NOMO-1 treated with dmso at 0.1 percent for 144 hours (cell line): ENCODE results near the gene MCF2L2.
"Not testable (repeated sequence)": the region's sequence is repeated elsewhere in the genome, so short reads cannot be mapped to it uniquely, and the experiment has no call there.

ENCODE experiments used
- DNase-seq: peaks from one replicate; lab custom pipeline; 2025; ENCODE audit not compliant: unreplicated experiment; lab: John Stamatoyannopoulos, UW

The MCF2L2 gene

DNA sequence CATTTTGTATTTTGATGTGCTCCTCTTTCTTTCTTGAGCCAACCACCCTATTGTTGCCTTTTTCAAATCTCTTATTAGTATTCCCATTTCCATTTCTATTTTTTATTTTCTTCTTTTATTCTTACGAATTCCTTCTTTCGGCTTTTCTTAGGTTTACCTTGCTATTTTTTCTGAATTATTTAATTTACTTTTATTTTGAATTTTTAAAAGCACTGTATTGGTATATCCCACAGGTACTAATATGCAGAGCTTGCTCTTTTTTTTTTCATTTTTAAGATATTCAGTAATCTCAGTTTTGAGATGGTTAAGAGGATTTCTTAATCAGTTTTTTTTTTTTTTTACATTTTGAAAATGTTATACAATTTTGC lies 18.4 kb upstream of the MCF2L2 start:
- no peak for DNase-seq

DNA sequence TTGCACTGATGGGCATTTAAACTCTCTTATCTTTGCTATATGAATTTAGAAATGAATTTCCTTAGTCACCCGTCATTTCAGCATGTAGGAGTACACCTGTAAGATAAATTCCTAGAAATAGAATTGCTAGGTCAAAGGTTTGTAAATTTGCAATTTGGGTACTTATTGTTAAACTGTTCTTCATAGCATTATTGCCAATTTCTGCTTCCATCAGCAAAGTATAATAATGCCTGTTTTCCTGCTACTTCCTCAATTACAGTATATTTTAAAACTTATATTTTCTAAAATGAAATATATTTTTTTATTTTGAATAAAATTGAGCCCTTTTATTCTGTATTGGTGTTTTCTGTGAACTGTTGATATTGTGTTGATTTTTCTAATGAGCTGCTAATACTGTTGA lies 16.3 kb upstream of the MCF2L2 start:
- no peak for DNase-seq

DNA sequence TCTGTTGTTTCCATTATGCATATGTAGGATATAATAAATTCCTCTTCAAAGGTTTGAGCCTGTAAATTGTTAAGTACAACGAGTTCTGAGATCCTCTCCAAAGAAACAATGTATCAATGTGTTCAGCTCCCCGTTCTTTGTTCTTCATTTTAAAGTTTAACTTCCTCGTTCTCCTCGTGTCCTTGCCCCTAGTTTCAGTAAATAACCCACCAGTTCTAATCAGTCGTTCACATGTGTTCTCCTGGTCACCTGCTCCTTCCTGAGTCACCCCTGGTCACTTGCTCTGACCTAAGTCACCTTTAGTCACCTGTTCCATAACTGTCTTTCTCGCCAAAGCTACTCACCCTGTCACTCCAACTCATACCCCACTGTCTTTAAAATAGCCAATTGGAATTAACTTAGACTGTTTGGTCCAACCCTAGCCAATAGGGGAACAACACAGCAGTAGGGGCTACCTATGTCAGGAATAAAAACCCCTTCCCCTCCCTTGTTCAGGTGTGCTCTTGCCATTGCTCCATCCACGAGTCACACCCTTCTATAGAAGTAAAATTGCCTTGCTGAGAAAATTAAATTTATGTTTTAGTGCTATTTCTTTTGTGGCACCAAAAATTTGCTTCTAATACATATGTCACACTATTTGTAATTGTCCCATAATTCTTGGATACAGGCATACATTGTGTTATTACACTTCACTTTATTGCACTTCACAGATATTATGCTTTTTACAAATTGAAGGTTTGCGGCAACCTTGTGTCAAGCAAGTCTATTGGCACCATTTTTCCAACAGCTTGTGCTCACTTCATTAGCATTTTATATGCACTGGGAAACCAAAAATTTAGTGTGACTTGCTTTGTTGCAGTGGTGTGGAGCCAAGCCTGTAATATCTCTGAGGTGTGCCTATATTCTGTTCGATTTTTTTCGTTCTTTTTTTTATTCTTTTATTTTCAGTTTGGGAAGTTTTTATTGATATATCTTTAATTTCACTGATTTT lies 15.3 kb upstream of the MCF2L2 start:
- no peak for DNase-seq

DNA sequence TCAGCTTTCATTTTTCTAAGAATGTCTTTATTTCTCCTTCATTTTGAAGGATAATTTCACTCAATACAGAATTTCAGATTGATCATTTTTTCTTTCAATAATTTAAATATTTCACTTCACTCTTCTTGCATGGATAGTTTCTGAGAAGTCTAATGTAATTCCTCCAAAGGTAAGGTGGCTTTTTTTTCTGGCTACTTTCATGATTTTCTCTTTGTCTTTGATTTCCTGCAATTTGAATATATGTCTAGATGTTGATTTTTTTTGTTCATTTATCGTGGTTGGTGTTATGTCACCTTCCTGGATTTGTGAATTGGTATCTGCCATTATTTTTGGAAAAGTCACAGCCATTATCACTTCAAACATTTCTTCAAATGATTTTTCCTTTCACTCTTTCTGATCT lies 14.6 kb upstream of the MCF2L2 start:
- no peak for DNase-seq

DNA sequence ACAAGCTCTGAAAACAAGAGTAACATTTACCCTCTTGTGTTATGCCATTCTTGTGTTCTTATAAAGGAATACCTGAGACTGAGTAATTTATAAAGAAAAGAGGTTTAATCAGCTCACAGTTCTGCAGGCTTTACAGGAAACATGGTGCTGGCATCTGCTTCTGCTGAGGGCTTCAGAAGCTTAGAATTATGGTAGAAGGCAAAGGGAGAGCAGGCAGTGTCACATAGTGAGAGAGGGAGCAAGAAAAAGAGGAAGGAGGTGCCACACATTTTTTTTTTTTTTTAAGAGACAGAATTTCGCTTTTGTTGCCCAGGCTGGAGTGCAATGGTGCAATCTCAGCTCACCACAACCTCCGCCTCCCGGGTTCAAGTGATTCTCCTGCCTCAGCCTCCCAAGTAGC lies 12.1 kb upstream of the MCF2L2 start:
- peak; percentile 46 for DNase-seq

DNA sequence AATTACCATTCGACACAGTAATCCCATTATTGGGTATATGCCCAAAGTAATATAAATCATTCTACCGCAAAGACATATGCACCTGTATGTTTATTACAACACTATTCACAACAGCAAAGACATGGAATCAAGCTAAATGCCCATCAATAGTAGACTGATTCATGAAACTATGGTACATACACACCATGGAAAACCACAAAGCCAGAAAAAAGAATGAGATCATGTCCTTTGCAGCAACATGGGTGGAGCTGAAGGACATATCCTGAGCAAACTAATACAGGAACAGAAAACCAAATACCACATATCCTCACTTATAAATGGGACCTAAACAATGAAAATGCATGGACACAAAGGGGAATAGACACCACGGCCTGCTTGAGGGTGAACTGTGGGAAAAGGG lies 11.1 kb upstream of the MCF2L2 start:
- no peak for DNase-seq

DNA sequence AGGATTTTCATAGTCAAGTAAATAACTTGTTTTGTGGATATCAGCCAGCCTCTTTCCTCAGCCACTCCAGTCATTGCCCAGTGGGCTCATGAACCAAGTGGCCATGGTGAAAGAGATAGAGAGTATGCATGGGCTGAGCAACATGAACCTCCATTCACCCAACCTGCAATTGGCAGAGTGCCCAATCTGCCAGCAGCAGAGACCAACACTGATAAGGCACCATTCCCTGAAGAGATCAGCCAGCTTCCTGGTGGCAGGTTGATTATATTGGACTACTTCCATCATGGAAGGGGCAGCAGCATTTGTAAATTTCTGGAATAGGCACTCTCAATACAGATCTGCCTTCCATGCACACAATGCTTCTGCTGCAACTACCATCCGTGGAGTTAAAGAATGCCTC lies 10.3 kb upstream of the MCF2L2 start:
- DNase-seq: no peak

DNA sequence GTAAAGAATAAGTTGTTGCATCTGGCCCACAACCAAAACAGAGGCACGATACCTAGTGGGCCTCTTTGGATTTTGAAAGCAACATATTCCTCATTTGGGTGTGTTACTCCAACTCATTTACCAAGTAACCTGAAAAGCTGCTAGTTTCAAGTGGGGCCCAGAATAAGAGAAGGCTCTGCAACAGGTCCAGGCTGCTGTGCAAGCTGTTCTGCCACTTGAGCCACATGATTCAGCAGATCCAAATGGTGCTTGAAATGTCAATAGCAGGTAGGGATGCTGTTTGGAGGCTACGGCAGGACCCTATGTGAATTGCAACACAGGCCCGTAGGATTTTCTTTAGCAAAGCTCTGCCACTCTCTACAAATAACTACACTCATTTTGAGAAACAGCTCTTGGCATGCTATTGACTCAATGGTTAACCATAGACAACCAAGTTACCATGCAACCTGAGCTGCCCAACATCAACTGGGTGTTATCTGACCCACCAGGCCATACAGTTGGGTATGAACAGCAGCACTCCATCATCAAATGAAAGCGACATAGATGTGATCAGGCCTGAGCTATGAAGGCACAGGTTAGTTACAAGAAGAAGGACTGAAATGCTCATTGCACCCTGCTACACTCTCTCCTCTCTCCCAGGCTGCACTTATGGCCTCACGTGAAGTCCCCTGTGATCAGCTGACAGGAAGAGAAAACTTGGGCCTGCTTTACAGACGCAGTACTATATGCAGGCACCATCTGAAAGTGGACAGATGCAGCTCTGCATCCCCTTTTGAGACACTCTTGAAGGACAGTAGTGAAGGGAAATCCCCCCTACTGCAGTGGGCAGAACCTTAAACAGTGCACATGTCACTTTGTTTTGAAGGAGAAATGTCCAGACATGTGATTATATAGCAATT lies 9.5 kb upstream of the MCF2L2 start:
- DNase-seq: no peak

DNA sequence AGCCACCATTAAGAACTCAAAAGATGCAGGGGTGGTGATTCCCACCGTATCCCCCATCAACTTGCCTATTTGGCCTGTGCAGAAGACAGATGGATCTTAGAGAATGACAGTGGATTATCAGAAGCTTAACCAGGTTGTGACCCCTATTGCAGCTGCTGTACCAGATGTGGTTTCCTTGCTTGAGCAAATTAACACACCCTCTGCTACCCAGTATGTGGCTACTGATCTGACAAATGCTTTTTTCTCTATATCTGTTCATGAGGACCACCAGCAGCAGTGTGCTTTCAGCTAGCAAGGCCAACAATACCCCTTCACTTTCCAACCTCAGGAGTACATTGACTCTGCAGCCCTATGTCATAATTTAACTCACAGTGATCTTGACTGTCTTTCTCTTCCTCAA lies 8.6 kb upstream of the MCF2L2 start:
- no peak for DNase-seq

DNA sequence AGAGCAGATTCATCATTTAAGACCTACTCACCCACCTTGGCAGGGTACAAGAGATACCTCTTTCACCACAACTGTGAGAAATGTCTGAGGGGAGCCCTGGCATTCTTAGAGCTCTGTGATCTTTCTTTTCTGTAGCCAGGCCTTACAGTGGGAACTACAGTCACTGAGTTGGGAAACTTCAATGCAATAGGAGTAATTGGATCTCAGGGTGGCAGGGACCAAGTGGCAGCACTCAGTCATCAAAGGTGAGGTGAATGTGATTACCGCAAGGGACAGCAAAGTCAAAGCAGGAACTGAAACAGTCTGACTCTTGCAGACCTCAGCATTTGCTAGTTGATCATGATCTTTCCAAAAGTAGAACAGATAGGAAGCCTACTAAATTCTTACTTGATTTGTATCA lies 7.2 kb upstream of the MCF2L2 start:
- DNase-seq: peak; percentile 40

DNA sequence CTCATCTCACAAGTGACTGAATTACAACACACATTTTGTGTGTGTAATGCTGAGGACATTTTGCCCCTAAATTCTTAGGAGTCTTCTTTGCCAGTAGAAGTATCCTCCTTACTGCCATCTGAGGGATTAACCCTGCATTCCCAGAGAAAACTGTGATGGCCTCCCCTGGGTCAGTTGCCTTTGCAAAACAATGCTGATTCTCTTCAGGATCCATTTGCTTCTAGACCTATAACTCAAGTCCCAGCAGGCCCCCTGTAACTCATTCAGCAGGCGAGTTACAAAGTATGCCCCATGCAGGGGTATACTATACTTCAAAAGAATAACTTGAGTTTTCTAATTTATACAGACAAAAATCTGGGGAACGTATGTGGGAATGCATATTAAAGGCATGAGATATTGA lies 6.6 kb upstream of the MCF2L2 start:
- no peak for DNase-seq

DNA sequence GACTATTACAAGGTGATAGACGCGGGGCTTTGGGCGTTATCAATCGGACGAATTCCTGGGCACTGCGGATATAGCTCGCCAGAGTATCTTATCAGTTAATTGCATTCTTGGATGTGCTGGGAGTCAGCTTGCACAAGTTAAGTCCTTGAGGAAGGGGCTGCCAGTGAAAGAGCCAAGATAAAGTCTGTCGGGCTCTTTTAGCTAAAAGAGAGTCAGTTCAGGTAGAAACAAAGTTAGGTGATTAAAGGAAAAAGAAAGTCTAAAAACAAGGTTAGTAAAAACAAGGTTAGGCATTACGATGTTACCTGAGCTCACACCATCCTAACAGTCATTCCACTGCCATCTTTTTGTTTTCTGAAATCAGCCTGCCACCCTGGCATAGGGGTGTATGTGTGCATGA lies 6.1 kb upstream of the MCF2L2 start:
- DNase-seq: no peak

DNA sequence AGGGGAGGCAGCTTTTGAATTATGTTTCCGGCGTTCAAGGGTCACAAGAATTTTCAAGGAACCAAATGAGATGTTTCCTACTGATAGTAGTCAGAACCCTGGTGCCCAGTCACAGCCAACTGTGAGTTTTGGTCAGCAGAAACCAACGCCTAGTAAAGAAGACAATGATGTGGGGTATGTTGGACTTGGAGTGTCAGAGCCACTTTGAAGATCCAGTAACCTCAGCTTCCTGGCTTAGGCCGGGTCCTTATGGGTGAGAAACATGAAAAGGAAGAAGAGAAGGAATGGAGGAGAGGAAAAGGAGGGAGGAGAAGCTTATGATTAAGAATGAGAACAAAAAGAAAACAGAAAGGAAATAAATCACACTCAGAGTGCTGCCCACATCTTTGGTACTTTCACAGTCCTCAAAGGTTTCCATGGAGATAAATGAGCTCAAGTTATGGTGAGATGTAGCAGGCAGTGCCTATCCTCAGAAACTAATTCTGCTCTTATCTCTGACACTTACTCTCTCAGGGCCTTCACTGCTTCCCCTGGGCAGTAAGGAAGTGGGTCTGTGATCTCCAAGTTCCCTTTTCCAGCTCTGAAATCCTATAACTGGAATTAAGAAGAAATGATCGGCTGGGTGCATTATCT lies 2.0 kb upstream of the MCF2L2 start:
- no peak for DNase-seq

DNA sequence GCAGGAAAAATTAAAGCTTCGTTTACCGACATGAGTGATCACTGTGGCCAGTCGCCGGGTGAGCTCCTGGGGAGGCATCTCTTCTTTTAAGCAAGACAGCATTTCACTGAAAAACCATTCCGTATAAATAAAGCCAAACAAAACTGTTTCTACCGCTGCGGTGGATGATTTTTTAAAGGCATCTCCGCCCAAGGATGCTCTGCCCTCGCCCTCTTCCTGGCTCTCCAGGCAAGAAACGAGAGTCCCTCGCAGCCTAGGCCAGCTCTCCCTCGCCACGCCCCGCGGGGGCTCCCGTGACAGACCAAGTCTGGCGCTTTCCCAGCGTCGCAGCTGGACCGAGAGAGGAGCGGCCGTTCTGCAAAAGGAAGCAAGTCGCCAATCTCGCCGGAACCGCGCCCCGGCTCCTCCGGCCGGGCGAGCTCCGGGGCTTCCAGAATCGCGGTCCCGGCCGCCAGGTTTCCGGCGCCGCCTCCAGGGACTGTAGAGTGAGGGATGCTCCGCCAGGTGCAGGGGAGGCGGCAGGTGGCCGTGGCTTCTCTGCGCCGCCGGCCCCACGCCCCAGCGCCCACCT lies 458 bp downstream of the MCF2L2 start:
- DNase-seq: peak; percentile 31

DNA sequence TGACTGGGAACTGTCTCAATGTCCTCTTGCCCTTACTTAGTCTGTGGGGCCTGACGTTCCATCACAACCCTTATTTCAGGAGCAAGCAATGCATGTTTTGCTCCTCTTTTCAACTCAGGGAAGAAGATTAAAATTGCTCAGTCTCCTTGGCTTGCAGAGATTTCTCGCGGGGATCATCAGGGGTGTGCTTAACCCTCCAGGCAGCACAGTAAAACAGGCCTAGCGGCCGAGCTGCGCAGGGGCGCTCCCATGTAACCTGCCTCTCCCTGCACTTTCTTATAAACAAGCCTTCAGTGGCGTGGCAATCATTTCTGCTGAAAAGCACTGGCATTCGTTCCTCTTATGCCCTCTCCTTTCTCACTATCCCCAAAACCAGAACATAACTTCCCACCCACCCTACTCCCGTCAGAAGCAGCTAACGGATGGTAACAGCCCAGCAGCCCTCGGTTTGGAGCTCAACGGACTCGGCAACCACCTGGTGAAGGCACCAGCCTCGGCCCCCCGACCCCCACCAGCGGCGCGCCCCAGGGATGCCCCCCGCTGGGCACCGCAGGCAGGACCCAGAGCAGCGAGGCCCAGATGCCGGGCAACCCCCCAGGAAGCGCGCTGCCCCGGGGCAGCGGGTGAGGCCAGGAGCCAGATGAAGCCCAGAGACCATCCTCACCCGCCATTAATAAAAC lies 1.1 kb downstream of the MCF2L2 start:
- DNase-seq: no peak

DNA sequence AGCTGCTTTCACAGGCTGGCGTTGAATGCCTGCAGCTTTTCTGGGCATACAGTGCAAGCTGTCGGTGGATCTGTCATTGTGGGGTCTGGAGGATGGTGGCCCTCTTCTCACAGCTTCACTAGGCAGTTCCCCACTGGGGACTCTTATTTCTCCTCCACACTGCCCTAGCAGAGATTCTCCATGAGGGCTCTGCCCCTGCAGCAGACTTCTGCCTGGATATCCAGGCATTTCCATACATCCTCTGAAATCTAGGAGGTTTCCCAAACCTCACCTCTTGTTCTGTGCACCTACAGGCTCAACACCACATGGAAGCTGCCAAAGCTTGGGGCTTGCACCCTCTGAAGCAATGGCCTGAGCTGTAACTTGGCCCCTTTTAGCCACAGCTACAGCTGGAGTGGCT lies 9.6 kb downstream of the MCF2L2 start:
- not testable (repeated sequence) for DNase-seq

DNA sequence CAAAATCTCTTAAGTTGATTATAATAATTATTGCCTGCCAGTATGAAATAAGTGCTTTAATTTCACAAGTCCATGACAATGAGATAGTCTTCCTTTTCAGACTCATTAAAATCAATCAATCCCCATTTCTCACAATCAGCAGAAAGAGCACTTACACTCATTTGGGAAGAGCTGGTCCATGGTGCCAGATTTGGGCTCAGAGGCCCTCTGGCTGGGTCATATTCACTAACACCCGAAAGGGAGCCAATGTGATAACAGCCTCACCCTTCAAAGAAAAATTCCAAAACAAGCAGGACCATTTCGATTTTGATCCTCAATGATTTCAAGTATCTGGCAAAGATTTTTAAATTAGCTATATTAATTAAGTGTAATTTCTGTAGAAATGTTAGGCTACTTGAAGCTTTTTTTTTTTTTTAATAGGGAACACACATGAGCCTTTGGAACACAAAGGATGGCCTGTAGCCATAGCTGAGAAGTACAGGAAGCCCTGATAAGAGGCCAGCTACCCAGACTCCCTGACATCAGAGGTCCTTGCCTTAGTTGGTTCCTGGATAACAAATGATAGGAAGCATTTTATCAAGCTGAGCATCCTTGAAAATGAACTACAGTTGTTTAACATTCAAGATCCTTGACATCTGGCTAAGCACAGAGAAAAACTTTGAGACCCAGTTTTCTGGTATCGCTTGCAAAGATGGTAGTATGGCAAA lies 17.1 kb downstream of the MCF2L2 start:
- DNase-seq: no peak

DNA sequence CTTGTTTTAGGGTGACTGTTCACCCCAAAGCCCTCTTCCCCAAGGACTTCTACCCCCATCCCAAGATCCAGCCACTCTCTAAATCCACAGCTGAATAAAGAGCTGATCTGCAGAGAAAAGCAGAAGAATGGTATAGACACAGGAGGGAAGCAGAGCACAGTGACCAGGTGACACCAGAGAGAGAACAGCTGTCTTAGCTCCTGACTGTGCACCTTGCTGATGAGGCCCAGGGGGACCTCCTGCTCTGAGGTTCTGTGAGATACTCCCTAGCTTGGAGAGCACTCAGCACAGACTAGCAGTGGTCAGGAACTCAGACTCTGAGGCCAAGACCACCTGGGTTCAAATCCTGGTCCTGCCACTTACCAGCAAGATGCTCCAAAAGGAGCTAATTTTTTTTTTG lies 17.7 kb downstream of the MCF2L2 start:
- no peak for DNase-seq

DNA sequence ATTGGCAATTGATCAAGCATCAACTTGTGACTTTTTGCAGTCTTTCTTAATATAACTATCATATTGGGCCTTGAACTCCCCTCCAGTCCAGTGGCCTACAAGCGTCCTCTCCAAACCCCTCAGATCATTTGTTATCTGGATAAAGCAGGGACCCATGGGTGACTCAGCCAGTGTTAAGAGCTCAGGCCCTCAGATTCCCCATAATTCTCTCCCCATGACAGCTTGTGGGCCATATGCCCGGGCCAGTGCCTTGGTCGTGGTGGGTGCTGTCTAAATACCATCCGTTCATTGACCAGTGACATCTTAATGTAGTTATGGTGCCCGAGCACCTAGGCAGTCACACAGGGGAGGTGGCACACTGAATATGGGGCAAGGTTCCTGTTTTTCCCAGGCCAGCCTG lies 18.1 kb downstream of the MCF2L2 start:
- no peak for DNase-seq

DNA sequence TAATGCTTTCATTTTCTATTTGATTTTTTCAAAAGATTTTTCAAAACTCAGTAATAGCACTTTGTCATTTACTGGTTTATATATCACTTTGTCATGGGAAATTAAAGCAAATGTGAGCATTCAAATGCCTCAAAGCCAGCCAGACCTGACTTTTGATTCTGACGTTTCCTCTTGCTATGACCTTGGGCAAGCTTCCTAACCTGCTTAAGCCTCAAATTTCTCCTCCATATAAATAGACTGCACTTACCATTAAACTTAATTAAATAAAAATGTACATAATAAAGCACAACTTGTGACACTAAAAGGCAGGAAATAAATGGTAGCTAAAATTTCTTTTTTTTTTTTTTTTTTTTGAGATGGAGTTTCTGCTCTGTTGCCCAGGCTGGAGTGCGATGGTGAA lies 19.2 kb downstream of the MCF2L2 start:
- DNase-seq: no peak
